Lower lobe of right lung (tissue), 2 donors: ENCODE measurements around the gene MRPL42. TPM values are rescaled to one million over a fixed set of nuclear protein-coding genes. Genes with fewer than 3 reads are reported as not detected.
"Not testable (repeated sequence)": the region's sequence is repeated elsewhere in the genome, so short reads cannot be mapped to it uniquely, and the experiment has no call there.

Source experiments
- ATAC-seq, 2 donors: fragments of 200-7000 bp; cut with Tn5 transposase; one replicate each; pipeline ENCODE4 v1.9.1; 2020 to 2022; ENCODE audit warnings: mild to moderate bottlenecking in 2 of 2, moderate library complexity in 2 of 2
- DNase-seq: peaks from one replicate; pipeline ENCODE4 v3.0.0-alpha.2; 2020
- H3K27ac ChIP-seq: fragments of 200-600 bp; one replicate; pipeline ENCODE4 v1.8.0; 2022
- H3K27me3 ChIP-seq: fragments of 200-600 bp; one replicate; pipeline ENCODE4 v1.8.0; 2022; ENCODE audit warnings: low read depth
- H3K36me3 ChIP-seq: fragments of 200-600 bp; one replicate; pipeline ENCODE4 v1.8.0; 2022; ENCODE audit warnings: mild to moderate bottlenecking
- H3K4me1 ChIP-seq: fragments of 200-600 bp; one replicate; pipeline ENCODE4 v1.8.0; 2022
- H3K4me3 ChIP-seq: fragments of 200-600 bp; one replicate; pipeline ENCODE4 v1.8.0; 2022; ENCODE audit warnings: mild to moderate bottlenecking
- H3K9me3 ChIP-seq: fragments of 200-600 bp; one replicate; pipeline ENCODE4 v1.8.0; 2022
- intact Hi-C: fragments of 100-400 bp; cut with DNase I; formaldehyde crosslinking; loops from one replicate; pipeline ENCODE4 v1.11.0; 2022
- total RNA-seq: library from RNA; stranded (reverse); fragmentation: NEBNext Ultra II Directional; extraction: Animal tissue kit (Norgen Biotek cat#: 25700); gene quantifications from one replicate; pipeline ENCODE4 v1.2.1, GENCODE V29; 2021
- TF ChIP-seq, protein P1 (sequence below): fragments of 200-600 bp; IDR thresholded peaks from one replicate; pipeline ENCODE4 v1.8.0; 2022; ENCODE audit warnings: antibody characterized with exemption, mild to moderate bottlenecking
- donor health status: DM: no; HTN: yes; CAD: no; lungs with severe emphysema.

The MRPL42 gene
- total RNA-seq, 1 donor from 2014 or later: 44.4 TPM

- Histone ChIP-seq H3K9me3 (no peaks in the 10 kb centered on the region), H3K27me3 (no peaks in the 10 kb centered on the region), H3K4me3 (no peak overlapping the region), H3K27ac (no peak overlapping the region), H3K4me1 (peaks cover 27% of the 10 kb centered on the region), H3K36me3 (peaks cover 29% of the 10 kb centered on the region)
- ATAC-seq: no peak
- TF ChIP-seq, protein P1, sequence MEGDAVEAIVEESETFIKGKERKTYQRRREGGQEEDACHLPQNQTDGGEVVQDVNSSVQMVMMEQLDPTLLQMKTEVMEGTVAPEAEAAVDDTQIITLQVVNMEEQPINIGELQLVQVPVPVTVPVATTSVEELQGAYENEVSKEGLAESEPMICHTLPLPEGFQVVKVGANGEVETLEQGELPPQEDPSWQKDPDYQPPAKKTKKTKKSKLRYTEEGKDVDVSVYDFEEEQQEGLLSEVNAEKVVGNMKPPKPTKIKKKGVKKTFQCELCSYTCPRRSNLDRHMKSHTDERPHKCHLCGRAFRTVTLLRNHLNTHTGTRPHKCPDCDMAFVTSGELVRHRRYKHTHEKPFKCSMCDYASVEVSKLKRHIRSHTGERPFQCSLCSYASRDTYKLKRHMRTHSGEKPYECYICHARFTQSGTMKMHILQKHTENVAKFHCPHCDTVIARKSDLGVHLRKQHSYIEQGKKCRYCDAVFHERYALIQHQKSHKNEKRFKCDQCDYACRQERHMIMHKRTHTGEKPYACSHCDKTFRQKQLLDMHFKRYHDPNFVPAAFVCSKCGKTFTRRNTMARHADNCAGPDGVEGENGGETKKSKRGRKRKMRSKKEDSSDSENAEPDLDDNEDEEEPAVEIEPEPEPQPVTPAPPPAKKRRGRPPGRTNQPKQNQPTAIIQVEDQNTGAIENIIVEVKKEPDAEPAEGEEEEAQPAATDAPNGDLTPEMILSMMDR: no peak
- intact Hi-C loops: no loop called here
- DNase-seq: no peak
Measured at GRCh38 chr12:93469386-93469785, 2.1 kb downstream of the MRPL42 start.

DNA sequence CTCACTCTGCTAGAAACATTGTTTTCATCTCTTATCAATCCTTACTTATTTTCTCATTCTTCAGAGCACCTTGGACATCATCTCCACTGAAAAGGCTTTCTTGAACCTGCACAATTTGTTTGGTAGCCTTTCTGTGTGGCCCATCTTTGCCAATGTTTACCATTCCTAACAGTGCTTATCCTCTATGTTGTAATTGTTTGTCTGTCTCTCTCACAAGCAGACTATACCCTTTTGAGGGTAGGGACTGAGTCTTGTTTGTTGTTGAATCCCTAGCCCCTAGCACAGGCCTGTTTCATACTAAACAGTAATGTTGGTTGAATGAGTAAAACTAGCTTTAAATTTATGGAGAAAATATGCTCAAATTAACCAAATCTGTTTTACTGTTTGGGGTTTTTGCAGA, 9.2 kb downstream of the MRPL42 start:
- DNase-seq (no peak), ATAC-seq (no peak)
- Histone ChIP-seq H3K4me3 (no peak overlapping the region), H3K4me1 (no peaks in the 10 kb centered on the region), H3K27me3 (no peaks in the 10 kb centered on the region), H3K9me3 (no peaks in the 10 kb centered on the region), H3K36me3 (peaks cover 75% of the 10 kb centered on the region), H3K27ac (no peak overlapping the region)
- intact Hi-C loops: no loop called here
- TF ChIP-seq, protein P1: no peak

- H3K4me1 ChIP-seq: no peaks in the 10 kb centered on the region
- ATAC-seq (no peak), DNase-seq (no peak)
- no peaks in the 10 kb centered on the region for H3K9me3 ChIP-seq
- intact Hi-C loops: no loop called here
- H3K4me3 ChIP-seq: no peak overlapping the region
- no peak overlapping the region for H3K27ac ChIP-seq
- H3K36me3 ChIP-seq: peaks cover 86% of the 10 kb centered on the region
- H3K27me3 ChIP-seq: no peaks in the 10 kb centered on the region
- TF ChIP-seq, protein P1: no peak
Measured at GRCh38 chr12:93482721-93483120, 15.4 kb downstream of the MRPL42 start.

GRCh38 chr12:93483151-93483807, 16.0 kb downstream of the MRPL42 start:
- Histone ChIP-seq H3K36me3 (peaks cover 86% of the 10 kb centered on the region), H3K4me3 (no peak overlapping the region), H3K4me1 (no peaks in the 10 kb centered on the region), H3K9me3 (no peaks in the 10 kb centered on the region), H3K27ac (no peak overlapping the region), H3K27me3 (no peaks in the 10 kb centered on the region)
- intact Hi-C loops: no loop called here
- no peak for DNase-seq
- ATAC-seq: no peak
- TF ChIP-seq, protein P1: no peak

GRCh38 chr12:93484315-93484981, 17.1 kb downstream of the MRPL42 start:
- ATAC-seq (no peak), DNase-seq (no peak)
- H3K4me1 ChIP-seq: no peaks in the 10 kb centered on the region
- H3K27me3 ChIP-seq: no peaks in the 10 kb centered on the region
- no peaks in the 10 kb centered on the region for H3K9me3 ChIP-seq
- H3K4me3 ChIP-seq: no peak overlapping the region
- TF ChIP-seq, protein P1: no peak
- intact Hi-C loops: no loop called here
- H3K36me3 ChIP-seq: peaks cover 88% of the 10 kb centered on the region
- H3K27ac ChIP-seq: no peak overlapping the region

- H3K4me3 ChIP-seq, H3K27ac ChIP-seq, H3K27me3 ChIP-seq, DNase-seq, ATAC-seq, H3K4me1 ChIP-seq, intact Hi-C loops, H3K9me3 ChIP-seq: not testable (repeated sequence)
- peaks cover 71% of the 10 kb centered on the region for H3K36me3 ChIP-seq
Measured at GRCh38 chr12:93492808-93493207, 25.5 kb downstream of the MRPL42 start.
